WTC11 (cell line): ENCODE data around the gene MTRF1. TPM values are rescaled to one million over a fixed set of nuclear protein-coding genes. Genes with fewer than 3 reads are reported as not detected.

Experiments
- ATAC-seq: fragments of 200-7000 bp; cut with Tn5 transposase; 2 replicates; pipeline ENCODE4 v1.10.0; 2021; ENCODE audit warnings: mild to moderate bottlenecking, moderate library complexity
- CTCF ChIA-PET: fragments of 300-600 bp; sonication (Branson Sonifier 250); formaldehyde crosslinking; loops from one replicate; lab custom pipeline; 2021; ENCODE audit warnings: antibody characterized with exemption; lab: Charles Lee
- POLR2A ChIA-PET: fragments of 350-600 bp; sonication (Branson Sonifier 250); formaldehyde crosslinking; loops from one replicate; lab custom pipeline; 2021; ENCODE audit warnings: antibody characterized with exemption; lab: Charles Lee
- DNase-seq: peaks from one replicate; pipeline ENCODE4 v3.0.0; 2021; ENCODE audit warnings: low spot score
- H3K27ac Mint-ChIP-seq: 2 replicates; pipeline ENCODE4 v1.8.0; 2021; ENCODE audit warnings: mixed read lengths
- H3K27me3 Mint-ChIP-seq: 2 replicates; pipeline ENCODE4 v1.8.0; 2021; ENCODE audit warnings: low read depth, mild to moderate bottlenecking, moderate library complexity, mixed read lengths
- H3K36me3 Mint-ChIP-seq: 2 replicates; pipeline ENCODE4 v1.8.0; 2021; ENCODE audit warnings: mixed read lengths
- H3K4me1 Mint-ChIP-seq: 2 replicates; pipeline ENCODE4 v1.8.0; 2022; ENCODE audit warnings: mixed read lengths
- H3K4me3 Mint-ChIP-seq: 2 replicates; pipeline ENCODE4 v1.8.0; 2021; ENCODE audit warnings: mild to moderate bottlenecking, moderate library complexity, mixed read lengths
- H3K9me3 Mint-ChIP-seq: 2 replicates; pipeline ENCODE4 v1.8.0; 2021; ENCODE audit warnings: mixed read lengths
- CBFB ChIP-seq: sonication (generic); formaldehyde crosslinking; IDR thresholded peaks from 2 replicates; pipeline ENCODE4 v1.8.1; 2022; ENCODE audit warnings: mild to moderate bottlenecking, low read depth, missing genetic modification reagents
- ESRRA ChIP-seq: sonication (generic); formaldehyde crosslinking; IDR thresholded peaks from 2 replicates; pipeline ENCODE4 v1.8.1; 2022; ENCODE audit warnings: mild to moderate bottlenecking, missing genetic modification reagents, borderline replicate concordance
- FOXJ3 ChIP-seq: sonication (generic); formaldehyde crosslinking; IDR thresholded peaks from 2 replicates; pipeline ENCODE4 v1.9.0; 2021; ENCODE audit warnings: missing genetic modification reagents, mild to moderate bottlenecking, borderline replicate concordance
- GRHL2 ChIP-seq: fragments of 250-450 bp; sonication (Bioruptor Pico); IDR thresholded peaks from 2 replicates; pipeline ENCODE4 v1.8.0; 2022; ENCODE audit warnings: mild to moderate bottlenecking, moderate library complexity; ENCODE audit not compliant: insufficient replicate concordance, severe bottlenecking
- GTF2I ChIP-seq: fragments of 250-450 bp; sonication (Bioruptor Pico); conservative IDR thresholded peaks from 2 replicates; pipeline ENCODE4 v1.4.0; 2021; ENCODE audit warnings: mild to moderate bottlenecking
- HMGA2 ChIP-seq: fragments of 250-450 bp; sonication (Bioruptor Pico); IDR thresholded peaks from 2 replicates; pipeline ENCODE4 v1.4.0; 2021; ENCODE audit warnings: mild to moderate bottlenecking, moderate library complexity
- NFE2L1 ChIP-seq: sonication (generic); formaldehyde crosslinking; IDR thresholded peaks from 2 replicates; pipeline ENCODE4 v1.8.1; 2023; ENCODE audit warnings: missing genetic modification reagents
- NR2C2 ChIP-seq: sonication (generic); formaldehyde crosslinking; IDR thresholded peaks from 2 replicates; pipeline ENCODE4 v1.8.0; 2022; ENCODE audit warnings: mild to moderate bottlenecking, missing genetic modification reagents
- OVOL2 ChIP-seq: fragments of 250-450 bp; sonication (Bioruptor Pico); IDR thresholded peaks from 2 replicates; pipeline ENCODE4 v1.9.0; 2021; ENCODE audit warnings: mild to moderate bottlenecking, borderline replicate concordance
- RORB ChIP-seq: fragments of 250-450 bp; sonication (Bioruptor Pico); IDR thresholded peaks from 2 replicates; pipeline ENCODE4 v1.9.0; 2021; ENCODE audit warnings: mild to moderate bottlenecking
- ZNF416 ChIP-seq: fragments of 250-450 bp; sonication (Bioruptor Pico); IDR thresholded peaks from 2 replicates; pipeline ENCODE4 v1.9.0; 2021; ENCODE audit warnings: mild to moderate bottlenecking, inconsistent platforms
- ZNF671 ChIP-seq: fragments of 250-450 bp; sonication (Bioruptor Pico); IDR thresholded peaks from 2 replicates; pipeline ENCODE4 v1.8.0; 2021; ENCODE audit warnings: mild to moderate bottlenecking
- total RNA-seq: library from RNA; stranded (reverse); gene quantifications from 3 replicates; pipeline ENCODE4 v1.2.3, GENCODE V29; 2021
- TF ChIP-seq, protein P1 (sequence below): fragments of 200-600 bp; IDR thresholded peaks from 2 replicates; pipeline ENCODE4 v1.8.0; 2022; ENCODE audit warnings: antibody characterized with exemption
- TF ChIP-seq, protein P2 (sequence below): fragments of 250-450 bp; sonication (Bioruptor Pico); IDR thresholded peaks from 2 replicates; pipeline ENCODE4 v1.9.0; 2021; ENCODE audit warnings: mild to moderate bottlenecking
- TF ChIP-seq, protein P3 (sequence below): sonication (generic); formaldehyde crosslinking; IDR thresholded peaks from 2 replicates; pipeline ENCODE4 v1.8.1; 2023; ENCODE audit warnings: mild to moderate bottlenecking, missing genetic modification reagents
- TF ChIP-seq, protein P4 (sequence below): fragments of 250-450 bp; sonication (Bioruptor Pico); IDR thresholded peaks from 2 replicates; pipeline ENCODE4 v2.1.2; 2022; ENCODE audit warnings: mild to moderate bottlenecking, moderate library complexity
- TF ChIP-seq, protein P5 (sequence below): sonication (generic); formaldehyde crosslinking; conservative IDR thresholded peaks from 2 replicates; pipeline ENCODE4 v1.8.1; 2023; ENCODE audit warnings: mild to moderate bottlenecking, low read depth, missing genetic modification reagents, moderate library complexity
- TF ChIP-seq, protein P6 (sequence below): sonication (generic); formaldehyde crosslinking; IDR thresholded peaks from 2 replicates; pipeline ENCODE4 v1.8.0; 2022; ENCODE audit warnings: mild to moderate bottlenecking, missing genetic modification reagents
- TF ChIP-seq, protein P7 (sequence below): sonication (generic); formaldehyde crosslinking; IDR thresholded peaks from 2 replicates; pipeline ENCODE4 v1.8.0; 2023; ENCODE audit warnings: mild to moderate bottlenecking, missing genetic modification reagents

The MTRF1 gene
- total RNA-seq, 1 experiment from 2014 or later: 12.9 TPM

DNA sequence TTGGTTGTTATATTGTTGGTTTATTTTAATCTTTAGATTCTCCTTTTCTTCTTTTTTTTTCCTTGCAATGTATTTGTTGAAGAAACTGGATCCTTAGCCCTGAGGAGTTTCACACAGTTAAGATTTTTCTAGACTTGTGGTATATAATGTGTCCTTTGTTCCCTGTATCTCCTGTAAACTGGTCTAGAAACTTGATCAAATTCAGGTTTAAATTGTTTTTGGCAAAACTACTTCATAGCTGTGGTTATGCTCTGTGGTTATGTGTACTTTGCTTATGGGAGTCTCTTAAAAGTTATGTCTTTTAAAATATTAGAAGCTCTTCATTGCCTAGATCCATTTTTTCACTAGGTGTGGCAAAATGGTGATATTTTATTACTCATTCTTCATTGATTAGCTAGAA, 3.7 kb upstream of the MTRF1 start:
- no peak for DNase-seq
- H3K36me3 Mint-ChIP-seq: peaks cover 31% of the 10 kb centered on the region
- ATAC-seq: no peak
- no peaks in the 10 kb centered on the region for H3K4me1 Mint-ChIP-seq
- H3K27ac Mint-ChIP-seq: no peak overlapping the region
- TF ChIP-seq ESRRA (CRISPR knock-in tag): no peak
- TF ChIP-seq, protein P1, sequence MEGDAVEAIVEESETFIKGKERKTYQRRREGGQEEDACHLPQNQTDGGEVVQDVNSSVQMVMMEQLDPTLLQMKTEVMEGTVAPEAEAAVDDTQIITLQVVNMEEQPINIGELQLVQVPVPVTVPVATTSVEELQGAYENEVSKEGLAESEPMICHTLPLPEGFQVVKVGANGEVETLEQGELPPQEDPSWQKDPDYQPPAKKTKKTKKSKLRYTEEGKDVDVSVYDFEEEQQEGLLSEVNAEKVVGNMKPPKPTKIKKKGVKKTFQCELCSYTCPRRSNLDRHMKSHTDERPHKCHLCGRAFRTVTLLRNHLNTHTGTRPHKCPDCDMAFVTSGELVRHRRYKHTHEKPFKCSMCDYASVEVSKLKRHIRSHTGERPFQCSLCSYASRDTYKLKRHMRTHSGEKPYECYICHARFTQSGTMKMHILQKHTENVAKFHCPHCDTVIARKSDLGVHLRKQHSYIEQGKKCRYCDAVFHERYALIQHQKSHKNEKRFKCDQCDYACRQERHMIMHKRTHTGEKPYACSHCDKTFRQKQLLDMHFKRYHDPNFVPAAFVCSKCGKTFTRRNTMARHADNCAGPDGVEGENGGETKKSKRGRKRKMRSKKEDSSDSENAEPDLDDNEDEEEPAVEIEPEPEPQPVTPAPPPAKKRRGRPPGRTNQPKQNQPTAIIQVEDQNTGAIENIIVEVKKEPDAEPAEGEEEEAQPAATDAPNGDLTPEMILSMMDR: no peak
- TF ChIP-seq OVOL2 (CRISPR knock-in tag): no peak
- TF ChIP-seq FOXJ3 (CRISPR knock-in tag): no peak
- no peak for TF ChIP-seq RORB (CRISPR knock-in tag)
- no peak for TF ChIP-seq HMGA2
- TF ChIP-seq GTF2I (CRISPR knock-in tag): no peak
- CTCF ChIA-PET: no interaction called here
- H3K27me3 Mint-ChIP-seq: peaks cover 8% of the 10 kb centered on the region; the same call in 1 of the 2 replicates
- H3K9me3 Mint-ChIP-seq: peaks cover 40% of the 10 kb centered on the region
- POLR2A ChIA-PET: no interaction called here
- H3K4me3 Mint-ChIP-seq: no peak overlapping the region

DNA sequence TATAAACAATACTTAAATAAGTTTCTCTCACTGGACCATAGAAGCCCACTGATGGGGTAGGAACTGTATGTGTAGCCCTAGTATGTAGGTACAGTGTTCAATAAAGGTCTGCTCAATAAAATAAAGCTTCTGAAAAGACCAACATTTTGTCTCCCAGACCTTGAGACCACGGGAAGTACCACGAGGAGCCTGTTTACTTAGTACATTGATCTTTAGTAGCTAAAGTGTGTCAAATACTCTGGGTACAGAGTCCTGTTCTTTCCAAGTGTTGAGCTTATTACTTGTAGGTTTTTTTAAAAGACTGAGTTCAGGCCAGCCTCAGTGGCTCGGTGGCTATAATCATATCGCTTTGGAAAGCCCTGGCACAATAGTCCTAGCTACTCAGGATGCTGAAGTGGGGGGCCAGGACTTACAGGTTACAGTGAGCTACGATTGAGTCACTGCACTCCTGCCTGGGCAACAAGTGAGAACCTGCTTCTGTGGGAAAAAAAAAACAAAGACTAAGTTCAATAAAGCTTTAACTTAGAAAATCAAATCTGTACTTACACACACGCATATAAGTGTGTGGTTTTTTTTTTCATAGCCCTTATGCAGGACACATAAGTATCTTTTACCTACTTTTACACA, 3.4 kb downstream of the MTRF1 start:
- CTCF ChIA-PET: no interaction called here

More for the DNA sequence above, 3.4 kb downstream of the MTRF1 start:
- Mint-ChIP-seq H3K4me1 (no peaks in the 10 kb centered on the region), H3K27me3 (no peaks in the 10 kb centered on the region), H3K27ac (no peak overlapping the region), H3K9me3 (peaks cover 5% of the 10 kb centered on the region), H3K36me3 (peaks cover 37% of the 10 kb centered on the region), H3K4me3 (no peak overlapping the region)
- TF ChIP-seq GTF2I (CRISPR knock-in tag): no peak
- TF ChIP-seq, protein P2, sequence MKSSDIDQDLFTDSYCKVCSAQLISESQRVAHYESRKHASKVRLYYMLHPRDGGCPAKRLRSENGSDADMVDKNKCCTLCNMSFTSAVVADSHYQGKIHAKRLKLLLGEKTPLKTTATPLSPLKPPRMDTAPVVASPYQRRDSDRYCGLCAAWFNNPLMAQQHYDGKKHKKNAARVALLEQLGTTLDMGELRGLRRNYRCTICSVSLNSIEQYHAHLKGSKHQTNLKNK (CRISPR knock-in tag): no peak
- TF ChIP-seq, protein P3, sequence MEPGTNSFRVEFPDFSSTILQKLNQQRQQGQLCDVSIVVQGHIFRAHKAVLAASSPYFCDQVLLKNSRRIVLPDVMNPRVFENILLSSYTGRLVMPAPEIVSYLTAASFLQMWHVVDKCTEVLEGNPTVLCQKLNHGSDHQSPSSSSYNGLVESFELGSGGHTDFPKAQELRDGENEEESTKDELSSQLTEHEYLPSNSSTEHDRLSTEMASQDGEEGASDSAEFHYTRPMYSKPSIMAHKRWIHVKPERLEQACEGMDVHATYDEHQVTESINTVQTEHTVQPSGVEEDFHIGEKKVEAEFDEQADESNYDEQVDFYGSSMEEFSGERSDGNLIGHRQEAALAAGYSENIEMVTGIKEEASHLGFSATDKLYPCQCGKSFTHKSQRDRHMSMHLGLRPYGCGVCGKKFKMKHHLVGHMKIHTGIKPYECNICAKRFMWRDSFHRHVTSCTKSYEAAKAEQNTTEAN (CRISPR knock-in tag): no peak
- TF ChIP-seq, protein P4, sequence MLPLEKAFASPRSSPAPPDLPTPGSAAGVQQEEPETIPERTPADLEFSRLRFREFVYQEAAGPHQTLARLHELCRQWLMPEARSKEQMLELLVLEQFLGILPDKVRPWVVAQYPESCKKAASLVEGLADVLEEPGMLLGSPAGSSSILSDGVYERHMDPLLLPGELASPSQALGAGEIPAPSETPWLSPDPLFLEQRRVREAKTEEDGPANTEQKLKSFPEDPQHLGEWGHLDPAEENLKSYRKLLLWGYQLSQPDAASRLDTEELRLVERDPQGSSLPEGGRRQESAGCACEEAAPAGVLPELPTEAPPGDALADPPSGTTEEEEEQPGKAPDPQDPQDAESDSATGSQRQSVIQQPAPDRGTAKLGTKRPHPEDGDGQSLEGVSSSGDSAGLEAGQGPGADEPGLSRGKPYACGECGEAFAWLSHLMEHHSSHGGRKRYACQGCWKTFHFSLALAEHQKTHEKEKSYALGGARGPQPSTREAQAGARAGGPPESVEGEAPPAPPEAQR (CRISPR knock-in tag): no peak
- no peak for TF ChIP-seq NR2C2 (CRISPR knock-in tag)
- TF ChIP-seq, protein P5, sequence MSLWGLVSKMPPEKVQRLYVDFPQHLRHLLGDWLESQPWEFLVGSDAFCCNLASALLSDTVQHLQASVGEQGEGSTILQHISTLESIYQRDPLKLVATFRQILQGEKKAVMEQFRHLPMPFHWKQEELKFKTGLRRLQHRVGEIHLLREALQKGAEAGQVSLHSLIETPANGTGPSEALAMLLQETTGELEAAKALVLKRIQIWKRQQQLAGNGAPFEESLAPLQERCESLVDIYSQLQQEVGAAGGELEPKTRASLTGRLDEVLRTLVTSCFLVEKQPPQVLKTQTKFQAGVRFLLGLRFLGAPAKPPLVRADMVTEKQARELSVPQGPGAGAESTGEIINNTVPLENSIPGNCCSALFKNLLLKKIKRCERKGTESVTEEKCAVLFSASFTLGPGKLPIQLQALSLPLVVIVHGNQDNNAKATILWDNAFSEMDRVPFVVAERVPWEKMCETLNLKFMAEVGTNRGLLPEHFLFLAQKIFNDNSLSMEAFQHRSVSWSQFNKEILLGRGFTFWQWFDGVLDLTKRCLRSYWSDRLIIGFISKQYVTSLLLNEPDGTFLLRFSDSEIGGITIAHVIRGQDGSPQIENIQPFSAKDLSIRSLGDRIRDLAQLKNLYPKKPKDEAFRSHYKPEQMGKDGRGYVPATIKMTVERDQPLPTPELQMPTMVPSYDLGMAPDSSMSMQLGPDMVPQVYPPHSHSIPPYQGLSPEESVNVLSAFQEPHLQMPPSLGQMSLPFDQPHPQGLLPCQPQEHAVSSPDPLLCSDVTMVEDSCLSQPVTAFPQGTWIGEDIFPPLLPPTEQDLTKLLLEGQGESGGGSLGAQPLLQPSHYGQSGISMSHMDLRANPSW (CRISPR knock-in tag): no peak
- no peak for TF ChIP-seq ZNF416 (CRISPR knock-in tag)
- no peak for TF ChIP-seq CBFB (CRISPR knock-in tag)
- no peak for TF ChIP-seq ZNF671
- TF ChIP-seq GRHL2 (CRISPR knock-in tag): no peak
- TF ChIP-seq, protein P6, sequence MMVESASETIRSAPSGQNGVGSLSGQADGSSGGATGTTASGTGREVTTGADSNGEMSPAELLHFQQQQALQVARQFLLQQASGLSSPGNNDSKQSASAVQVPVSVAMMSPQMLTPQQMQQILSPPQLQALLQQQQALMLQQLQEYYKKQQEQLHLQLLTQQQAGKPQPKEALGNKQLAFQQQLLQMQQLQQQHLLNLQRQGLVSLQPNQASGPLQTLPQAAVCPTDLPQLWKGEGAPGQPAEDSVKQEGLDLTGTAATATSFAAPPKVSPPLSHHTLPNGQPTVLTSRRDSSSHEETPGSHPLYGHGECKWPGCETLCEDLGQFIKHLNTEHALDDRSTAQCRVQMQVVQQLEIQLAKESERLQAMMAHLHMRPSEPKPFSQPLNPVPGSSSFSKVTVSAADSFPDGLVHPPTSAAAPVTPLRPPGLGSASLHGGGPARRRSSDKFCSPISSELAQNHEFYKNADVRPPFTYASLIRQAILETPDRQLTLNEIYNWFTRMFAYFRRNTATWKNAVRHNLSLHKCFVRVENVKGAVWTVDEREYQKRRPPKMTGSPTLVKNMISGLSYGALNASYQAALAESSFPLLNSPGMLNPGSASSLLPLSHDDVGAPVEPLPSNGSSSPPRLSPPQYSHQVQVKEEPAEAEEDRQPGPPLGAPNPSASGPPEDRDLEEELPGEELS: no peak
- TF ChIP-seq, protein P7, sequence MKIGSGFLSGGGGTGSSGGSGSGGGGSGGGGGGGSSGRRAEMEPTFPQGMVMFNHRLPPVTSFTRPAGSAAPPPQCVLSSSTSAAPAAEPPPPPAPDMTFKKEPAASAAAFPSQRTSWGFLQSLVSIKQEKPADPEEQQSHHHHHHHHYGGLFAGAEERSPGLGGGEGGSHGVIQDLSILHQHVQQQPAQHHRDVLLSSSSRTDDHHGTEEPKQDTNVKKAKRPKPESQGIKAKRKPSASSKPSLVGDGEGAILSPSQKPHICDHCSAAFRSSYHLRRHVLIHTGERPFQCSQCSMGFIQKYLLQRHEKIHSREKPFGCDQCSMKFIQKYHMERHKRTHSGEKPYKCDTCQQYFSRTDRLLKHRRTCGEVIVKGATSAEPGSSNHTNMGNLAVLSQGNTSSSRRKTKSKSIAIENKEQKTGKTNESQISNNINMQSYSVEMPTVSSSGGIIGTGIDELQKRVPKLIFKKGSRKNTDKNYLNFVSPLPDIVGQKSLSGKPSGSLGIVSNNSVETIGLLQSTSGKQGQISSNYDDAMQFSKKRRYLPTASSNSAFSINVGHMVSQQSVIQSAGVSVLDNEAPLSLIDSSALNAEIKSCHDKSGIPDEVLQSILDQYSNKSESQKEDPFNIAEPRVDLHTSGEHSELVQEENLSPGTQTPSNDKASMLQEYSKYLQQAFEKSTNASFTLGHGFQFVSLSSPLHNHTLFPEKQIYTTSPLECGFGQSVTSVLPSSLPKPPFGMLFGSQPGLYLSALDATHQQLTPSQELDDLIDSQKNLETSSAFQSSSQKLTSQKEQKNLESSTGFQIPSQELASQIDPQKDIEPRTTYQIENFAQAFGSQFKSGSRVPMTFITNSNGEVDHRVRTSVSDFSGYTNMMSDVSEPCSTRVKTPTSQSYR: no peak
- no peak for TF ChIP-seq NFE2L1 (CRISPR knock-in tag)
- POLR2A ChIA-PET: no interaction called here
- no peak for DNase-seq
- no peak for ATAC-seq
